SJCRH30 (cell line): ENCODE data around the gene EPPIN. TPM values are rescaled to one million over a fixed set of nuclear protein-coding genes. Genes with fewer than 3 reads are reported as not detected.

ENCODE experiments used
- DNase-seq, 2 experiments: peaks; one replicate each; pipeline ENCODE4 v3.0.0-alpha.2; 2015 to 2020
- H3K27ac ChIP-seq: fragments of 250-450 bp; sonication (Bioruptor Pico); 2 replicates; pipeline ENCODE4 v1.5.1; 2020; ENCODE audit warnings: mild to moderate bottlenecking, moderate library complexity
- H3K27me3 ChIP-seq: fragments of 250-450 bp; sonication (Bioruptor Pico); 2 replicates; pipeline ENCODE4 v1.5.1; 2020; ENCODE audit warnings: mild to moderate bottlenecking, moderate library complexity
- H3K36me3 ChIP-seq: fragments of 250-450 bp; sonication (Bioruptor Pico); 2 replicates; pipeline ENCODE4 v1.5.1; 2020; ENCODE audit warnings: mild to moderate bottlenecking, moderate library complexity
- H3K4me1 ChIP-seq: fragments of 250-450 bp; sonication (Bioruptor Pico); 2 replicates; pipeline ENCODE4 v1.5.1; 2020; ENCODE audit warnings: mild to moderate bottlenecking, moderate library complexity
- H3K4me3 ChIP-seq: fragments of 250-450 bp; sonication (Bioruptor Pico); 2 replicates; pipeline ENCODE4 v1.5.1; 2020; ENCODE audit warnings: mild to moderate bottlenecking, moderate library complexity
- H3K9me3 ChIP-seq: fragments of 250-450 bp; sonication (Bioruptor Pico); replicated peaks from 2 replicates; pipeline ENCODE4 v1.5.1; 2020; ENCODE audit warnings: mild to moderate bottlenecking, moderate library complexity
- total RNA-seq: library from RNA; depleted of rRNA; stranded (reverse); fragments of >200 nt; shearing (Covaris generic); gene quantifications from 2 replicates; pipeline ENCODE4 v1.2.3, GENCODE V29; 2014; rRNA removed

Gene EPPIN
- total RNA-seq, 1 experiment from 2014 or later: not detected

DNA sequence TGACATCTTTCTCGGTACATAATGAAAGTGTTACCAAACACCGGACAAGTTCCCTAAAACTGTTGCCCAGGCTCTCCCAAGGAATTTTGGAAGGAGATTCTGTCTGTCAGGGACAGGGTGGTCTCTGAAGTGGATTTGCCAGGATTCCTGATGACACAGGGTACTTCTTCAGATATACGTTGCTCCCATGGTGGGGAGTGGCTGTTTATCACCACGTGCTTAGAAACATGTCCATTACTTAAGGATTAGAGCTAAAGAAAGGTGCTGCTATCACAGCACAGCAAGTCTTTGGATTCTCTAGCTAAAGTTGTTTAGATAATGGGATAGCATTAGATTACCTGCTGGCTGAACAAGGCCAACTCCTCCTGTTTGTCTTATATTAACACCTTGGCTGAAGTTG is 38.1 kb downstream of the EPPIN start:
- H3K27ac ChIP-seq: no peak overlapping the region
- no peak overlapping the region for H3K4me3 ChIP-seq
- no peaks in the 10 kb centered on the region; the same call in 1 of the 2 replicates for H3K27me3 ChIP-seq
- no peaks in the 10 kb centered on the region for H3K9me3 ChIP-seq
- no peaks in the 10 kb centered on the region for H3K36me3 ChIP-seq
- no peak for DNase-seq
- H3K4me1 ChIP-seq: no peaks in the 10 kb centered on the region

- no peaks in the 10 kb centered on the region for H3K36me3 ChIP-seq
- H3K9me3 ChIP-seq: no peaks in the 10 kb centered on the region
Observed at GRCh38 chr20:45508068-45508886, 38.9 kb downstream of the EPPIN start.

DNA sequence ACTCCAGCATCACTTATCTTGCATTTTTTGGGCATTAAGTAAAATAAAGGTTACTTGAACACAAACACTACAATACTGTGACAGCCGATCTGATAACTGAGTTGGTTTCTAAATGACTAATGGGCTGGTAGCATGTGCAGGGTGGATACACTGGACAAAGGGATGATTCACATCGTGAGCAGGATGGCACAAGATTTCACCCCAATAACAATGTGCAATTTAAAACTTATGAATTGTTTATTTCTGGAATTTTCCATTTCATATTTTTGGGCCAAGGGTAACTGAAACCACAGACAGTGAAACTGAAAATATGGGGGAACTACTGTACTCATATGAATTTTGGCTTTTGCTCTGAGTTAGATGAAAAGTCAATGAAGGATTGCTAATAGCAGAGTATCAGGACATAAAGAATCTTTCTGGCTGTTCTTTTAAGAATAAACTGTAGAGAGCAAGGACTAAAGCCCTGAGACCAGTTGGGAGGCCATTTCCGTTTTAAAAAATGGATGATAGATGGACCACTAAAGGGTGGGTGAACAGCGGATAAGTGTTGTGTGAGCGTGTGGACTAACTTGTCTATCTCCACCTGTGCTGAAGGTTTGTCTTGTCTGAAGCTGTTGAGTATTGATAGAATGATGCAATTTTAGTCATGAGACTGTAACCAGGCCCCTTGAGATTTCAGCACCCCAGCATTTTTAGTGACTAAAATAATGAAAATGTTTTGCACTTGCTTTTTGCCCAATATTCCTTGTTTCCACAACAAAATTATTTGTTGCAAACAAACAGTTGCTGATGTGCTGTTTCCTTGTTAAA is 40.0 kb downstream of the EPPIN start:
- DNase-seq: no peak
- no peaks in the 10 kb centered on the region; the same call in 1 of the 2 replicates for H3K27me3 ChIP-seq
- H3K4me1 ChIP-seq: no peaks in the 10 kb centered on the region
- H3K27ac ChIP-seq: no peak overlapping the region
- no peaks in the 10 kb centered on the region for H3K36me3 ChIP-seq
- no peaks in the 10 kb centered on the region for H3K9me3 ChIP-seq
- no peak overlapping the region for H3K4me3 ChIP-seq

More at GRCh38 chr20:45508068-45508886, 38.9 kb downstream of the EPPIN start:
- no peaks in the 10 kb centered on the region for H3K4me1 ChIP-seq
- no peaks in the 10 kb centered on the region; the same call in 1 of the 2 replicates for H3K27me3 ChIP-seq
- no peak overlapping the region for H3K4me3 ChIP-seq
- DNase-seq: no peak
- no peak overlapping the region for H3K27ac ChIP-seq

- H3K36me3 ChIP-seq: no peaks in the 10 kb centered on the region
- no peaks in the 10 kb centered on the region; the same call in 1 of the 2 replicates for H3K27me3 ChIP-seq
- no peaks in the 10 kb centered on the region for H3K9me3 ChIP-seq
- no peaks in the 10 kb centered on the region for H3K4me1 ChIP-seq
- H3K4me3 ChIP-seq: no peak overlapping the region
- DNase-seq: no peak
- H3K27ac ChIP-seq: no peak overlapping the region
Observed at GRCh38 chr20:45506398-45506797, 40.8 kb downstream of the EPPIN start.

- DNase-seq: no peak
Observed at GRCh38 chr20:45503403-45503802, 43.8 kb downstream of the EPPIN start.

DNA sequence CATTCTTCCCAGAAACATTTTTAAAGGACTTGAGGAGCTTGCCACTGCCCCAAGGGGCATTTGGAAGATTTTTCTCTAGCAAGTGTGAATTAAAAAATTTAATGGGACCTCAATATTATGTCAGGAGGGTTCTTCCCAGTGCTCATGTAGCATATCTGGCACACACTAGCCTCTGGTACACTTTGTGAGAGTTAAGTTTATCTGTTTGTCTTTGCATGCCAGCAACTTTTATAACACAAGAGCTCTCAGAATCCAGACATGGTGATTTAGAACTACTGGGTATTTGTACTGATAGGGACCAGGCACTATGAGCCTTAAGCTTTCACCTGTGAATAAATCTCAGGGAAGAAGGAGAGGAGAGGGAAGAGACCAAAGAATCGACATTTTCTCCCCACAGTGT is 44.6 kb downstream of the EPPIN start:
- H3K4me1 ChIP-seq: no peaks in the 10 kb centered on the region
- no peak overlapping the region for H3K4me3 ChIP-seq
- DNase-seq: no peak
- H3K36me3 ChIP-seq: no peaks in the 10 kb centered on the region
- no peaks in the 10 kb centered on the region for H3K9me3 ChIP-seq
- H3K27ac ChIP-seq: no peak overlapping the region
- H3K27me3 ChIP-seq: peaks cover 12% of the 10 kb centered on the region

More at GRCh38 chr20:45503403-45503802, 43.8 kb downstream of the EPPIN start:
- Histone ChIP-seq H3K9me3 (no peaks in the 10 kb centered on the region), H3K36me3 (no peaks in the 10 kb centered on the region), H3K4me3 (no peak overlapping the region), H3K27ac (no peak overlapping the region), H3K4me1 (no peaks in the 10 kb centered on the region), H3K27me3 (peaks cover 10% of the 10 kb centered on the region)

- peaks cover 12% of the 10 kb centered on the region for H3K27me3 ChIP-seq
Observed at GRCh38 chr20:45501600-45501999, 45.6 kb downstream of the EPPIN start.

GRCh38 chr20:45500022-45500421 is 47.2 kb downstream of the EPPIN start:
- Histone ChIP-seq H3K4me3 (no peak overlapping the region), H3K27ac (no peak overlapping the region), H3K36me3 (no peaks in the 10 kb centered on the region), H3K4me1 (no peaks in the 10 kb centered on the region), H3K9me3 (no peaks in the 10 kb centered on the region), H3K27me3 (peaks cover 24% of the 10 kb centered on the region)
- no peak for DNase-seq

More at GRCh38 chr20:45501600-45501999, 45.6 kb downstream of the EPPIN start:
- Histone ChIP-seq H3K36me3 (no peaks in the 10 kb centered on the region), H3K27ac (no peak overlapping the region), H3K9me3 (no peaks in the 10 kb centered on the region), H3K4me3 (no peak overlapping the region), H3K4me1 (no peaks in the 10 kb centered on the region)
- no peak for DNase-seq

- Histone ChIP-seq H3K9me3 (no peaks in the 10 kb centered on the region), H3K36me3 (no peaks in the 10 kb centered on the region), H3K27me3 (peaks cover 24% of the 10 kb centered on the region), H3K4me1 (no peaks in the 10 kb centered on the region), H3K4me3 (no peak overlapping the region), H3K27ac (no peak overlapping the region)
- DNase-seq: no peak
Observed at GRCh38 chr20:45497971-45498494, 49.2 kb downstream of the EPPIN start.

DNA sequence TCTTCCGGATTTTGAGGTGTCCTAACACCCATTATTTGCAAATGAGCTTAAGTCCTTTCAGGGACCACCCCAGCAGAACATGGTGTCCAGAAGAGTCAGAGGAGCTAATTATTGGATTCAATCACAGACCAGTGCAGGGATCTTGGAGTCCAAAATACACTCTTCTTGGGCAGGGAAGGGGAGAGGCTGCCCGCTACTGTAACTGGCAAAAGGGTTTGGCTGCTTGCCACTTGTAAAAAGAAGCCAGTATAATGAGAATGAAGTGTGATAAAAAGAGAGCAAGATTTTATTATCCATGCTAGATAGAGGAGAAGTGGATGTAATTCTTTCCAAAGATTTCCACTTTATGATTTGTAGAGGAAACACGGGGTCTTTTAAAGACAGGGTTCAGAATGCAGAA is 51.0 kb downstream of the EPPIN start:
- H3K27ac ChIP-seq: no peak overlapping the region
- H3K4me1 ChIP-seq: no peaks in the 10 kb centered on the region
- H3K9me3 ChIP-seq: no peaks in the 10 kb centered on the region
- peaks cover 30% of the 10 kb centered on the region for H3K27me3 ChIP-seq
- no peak for DNase-seq
- no peaks in the 10 kb centered on the region for H3K36me3 ChIP-seq
- H3K4me3 ChIP-seq: no peak overlapping the region

- no peak overlapping the region for H3K4me3 ChIP-seq
Observed at GRCh38 chr20:45495501-45495941, 51.7 kb downstream of the EPPIN start.

More at GRCh38 chr20:45495501-45495941, 51.7 kb downstream of the EPPIN start:
- no peaks in the 10 kb centered on the region for H3K9me3 ChIP-seq
- H3K36me3 ChIP-seq: no peaks in the 10 kb centered on the region
- H3K4me1 ChIP-seq: no peaks in the 10 kb centered on the region
- peaks cover 32% of the 10 kb centered on the region for H3K27me3 ChIP-seq
- no peak for DNase-seq
- H3K27ac ChIP-seq: no peak overlapping the region

Other genes with a start within 250 kb of the EPPIN start
- gene RBPJL, start 240.6 kb downstream of the EPPIN start, total RNA-seq: not detected in 2 replicates
- gene MATN4, start 239.1 kb downstream of the EPPIN start, total RNA-seq: 0.18 TPM in 1 of 2 replicates, not detected in the other
- gene SDC4, start 199.0 kb downstream of the EPPIN start, total RNA-seq: 47.4 and 48.7 TPM in 2 replicates
- 24.2 and 27.8 TPM in 2 replicates for gene SYS1, start 184.2 kb downstream of the EPPIN start, total RNA-seq
- gene TP53TG5, start 169.1 kb downstream of the EPPIN start, total RNA-seq: not detected in 2 replicates
- 5.2 and 8.1 TPM in 2 replicates for gene DBNDD2, start 139.1 kb downstream of the EPPIN start, total RNA-seq
- gene PIGT, start 131.3 kb downstream of the EPPIN start, total RNA-seq: 106 and 110 TPM in 2 replicates
- 5.0 and 6.6 TPM in 2 replicates for gene WFDC2, start 77.6 kb downstream of the EPPIN start, total RNA-seq
- gene SPINT3, start 31.8 kb downstream of the EPPIN start, total RNA-seq: not detected in 2 replicates
- not detected in 2 replicates for gene WFDC6, start 7.9 kb downstream of the EPPIN start, total RNA-seq
- not detected in 2 replicates for gene WFDC8, start 31.9 kb upstream of the EPPIN start, total RNA-seq
- gene WFDC10A, start 82.3 kb upstream of the EPPIN start, total RNA-seq: not detected in 2 replicates
- gene WFDC9, start 83.9 kb upstream of the EPPIN start, total RNA-seq: not detected in 2 replicates
- gene WFDC11, start 122.8 kb upstream of the EPPIN start, total RNA-seq: not detected in 2 replicates
- not detected in 2 replicates for gene WFDC13, start 154.6 kb upstream of the EPPIN start, total RNA-seq
- not detected in 2 replicates for gene WFDC10B, start 157.6 kb upstream of the EPPIN start, total RNA-seq
- gene SPINT4, start 174.9 kb upstream of the EPPIN start, total RNA-seq: not detected in 2 replicates
- 0.12 and 0.73 TPM in 2 replicates for gene WFDC3, start 244.5 kb upstream of the EPPIN start, total RNA-seq
- gene DNTTIP1, start 244.6 kb upstream of the EPPIN start, total RNA-seq: 54.8 and 59.1 TPM in 2 replicates